Activated CD8-positive, alpha-beta T cell treated with anti-CD3 and anti-CD28 coated beads for 36 hours (primary cell): ENCODE data around the gene HTR3C. TPM values are rescaled to one million over a fixed set of nuclear protein-coding genes. Genes with fewer than 3 reads are reported as not detected.
A peak's percentile ranks its signal among the peaks of the same experiment; 100 is the strongest.

Experiments used
- ATAC-seq: fragments of 200-7000 bp; cut with Tn5 transposase; one replicate; pipeline ENCODE4 v1.10.0; 2021; ENCODE audit warnings: mild to moderate bottlenecking, moderate library complexity
- CTCF ChIA-PET: fragments of 350-600 bp; sonication (Branson Sonifier 250); formaldehyde crosslinking; loops from one replicate; lab custom pipeline; 2021; ENCODE audit warnings: antibody characterized with exemption; lab: Charles Lee
- POLR2A ChIA-PET: fragments of 350-600 bp; sonication (Branson Sonifier 250); formaldehyde crosslinking; loops from one replicate; lab custom pipeline; 2021; ENCODE audit warnings: antibody characterized with exemption; lab: Charles Lee
- DNase-seq: peaks from one replicate; pipeline ENCODE4 v3.0.0-alpha.2; 2020
- H3K27ac Mint-ChIP-seq: one replicate; pipeline ENCODE4 v1.8.0; 2021; ENCODE audit warnings: mild to moderate bottlenecking, mixed read lengths
- H3K27me3 Mint-ChIP-seq: one replicate; pipeline ENCODE4 v1.8.0; 2021; ENCODE audit warnings: mixed read lengths
- H3K36me3 Mint-ChIP-seq: one replicate; pipeline ENCODE4 v1.8.0; 2021; ENCODE audit warnings: low read depth, mixed read lengths
- H3K4me1 Mint-ChIP-seq: one replicate; pipeline ENCODE4 v1.8.0; 2021; ENCODE audit warnings: low read depth, mixed read lengths
- H3K4me3 Mint-ChIP-seq: one replicate; pipeline ENCODE4 v1.8.0; 2021; ENCODE audit warnings: mild to moderate bottlenecking, moderate library complexity, mixed read lengths
- H3K9me3 Mint-ChIP-seq: one replicate; pipeline ENCODE4 v1.8.0; 2021; ENCODE audit warnings: mixed read lengths
- intact Hi-C: fragments of 100-400 bp; cut with micrococcal nuclease; formaldehyde crosslinking; loops from one replicate; pipeline ENCODE4 v1.10.0; 2022
- total RNA-seq, 2 experiments: library from RNA; stranded (reverse); gene quantifications; one replicate each; pipeline ENCODE4 v1.2.3, GENCODE V29; 2021
- TF ChIP-seq, protein P1 (sequence below): fragments of 200-600 bp; IDR thresholded peaks from one replicate; pipeline ENCODE4 v1.8.0; 2022; ENCODE audit warnings: antibody characterized with exemption, mild to moderate bottlenecking

HTR3C gene
- total RNA-seq, 2 experiments from 2014 or later = not detected

DNA sequence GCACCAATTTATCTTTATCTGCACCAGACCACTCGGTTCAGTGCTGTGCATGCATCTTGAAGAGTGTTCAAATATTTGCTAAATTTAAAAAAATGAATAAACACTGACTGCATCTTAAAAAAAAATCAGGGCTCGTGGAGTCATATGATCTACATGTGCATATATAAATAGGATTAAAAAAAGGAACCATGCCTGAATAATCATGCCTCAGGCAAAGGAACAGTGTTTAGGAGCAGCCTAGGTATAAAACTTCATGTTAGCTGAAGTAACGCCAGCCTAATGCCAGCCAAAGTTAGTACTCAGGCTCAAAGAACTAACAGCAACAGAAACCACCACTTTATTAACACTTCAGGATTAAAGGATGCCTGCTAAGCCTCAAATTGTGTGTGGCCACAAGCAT is 44.7 kb upstream of the HTR3C start:
- TF ChIP-seq, protein P1, sequence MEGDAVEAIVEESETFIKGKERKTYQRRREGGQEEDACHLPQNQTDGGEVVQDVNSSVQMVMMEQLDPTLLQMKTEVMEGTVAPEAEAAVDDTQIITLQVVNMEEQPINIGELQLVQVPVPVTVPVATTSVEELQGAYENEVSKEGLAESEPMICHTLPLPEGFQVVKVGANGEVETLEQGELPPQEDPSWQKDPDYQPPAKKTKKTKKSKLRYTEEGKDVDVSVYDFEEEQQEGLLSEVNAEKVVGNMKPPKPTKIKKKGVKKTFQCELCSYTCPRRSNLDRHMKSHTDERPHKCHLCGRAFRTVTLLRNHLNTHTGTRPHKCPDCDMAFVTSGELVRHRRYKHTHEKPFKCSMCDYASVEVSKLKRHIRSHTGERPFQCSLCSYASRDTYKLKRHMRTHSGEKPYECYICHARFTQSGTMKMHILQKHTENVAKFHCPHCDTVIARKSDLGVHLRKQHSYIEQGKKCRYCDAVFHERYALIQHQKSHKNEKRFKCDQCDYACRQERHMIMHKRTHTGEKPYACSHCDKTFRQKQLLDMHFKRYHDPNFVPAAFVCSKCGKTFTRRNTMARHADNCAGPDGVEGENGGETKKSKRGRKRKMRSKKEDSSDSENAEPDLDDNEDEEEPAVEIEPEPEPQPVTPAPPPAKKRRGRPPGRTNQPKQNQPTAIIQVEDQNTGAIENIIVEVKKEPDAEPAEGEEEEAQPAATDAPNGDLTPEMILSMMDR = no peak
- H3K9me3 Mint-ChIP-seq = no peaks in the 10 kb centered on the region
- ATAC-seq (no peak), DNase-seq (no peak)
- intact Hi-C loops = no loop called here
- H3K27me3 Mint-ChIP-seq = no peaks in the 10 kb centered on the region
- peaks cover 12% of the 10 kb centered on the region for H3K36me3 Mint-ChIP-seq
- H3K4me1 Mint-ChIP-seq = peaks cover 11% of the 10 kb centered on the region
- ChIA-PET CTCF (interaction anchor here (0.7 to 1.7 kb wide), 3 partner anchors 63 to 247 kb away, joined by 3 read pairs; no protein-coding TSS in a partner anchor), POLR2A (interaction anchor here (1.0 to 1.2 kb wide), 2 partner anchors 126 to 165 kb away, joined by 3 to 4 read pairs; partner anchors contain the start of gene EIF2B5)
- no peak overlapping the region for H3K4me3 Mint-ChIP-seq
- no peak overlapping the region for H3K27ac Mint-ChIP-seq

GRCh38 chr3:184011230-184011876 is 41.5 kb upstream of the HTR3C start:
- Mint-ChIP-seq H3K36me3 (peaks cover 14% of the 10 kb centered on the region), H3K4me3 (no peak overlapping the region), H3K27ac (no peak overlapping the region), H3K9me3 (no peaks in the 10 kb centered on the region), H3K4me1 (peaks cover 12% of the 10 kb centered on the region), H3K27me3 (no peaks in the 10 kb centered on the region)
- ChIA-PET CTCF (interaction anchor here (1.2 kb wide), 1 partner anchor 29 kb away, joined by 3 read pairs; no protein-coding TSS in a partner anchor), POLR2A (interaction anchor here (0.6 kb wide), 1 partner anchor 519 kb away, joined by 3 read pairs; no protein-coding TSS in a partner anchor)
- ATAC-seq (no peak), DNase-seq (no peak)
- intact Hi-C loops = no loop called here
- TF ChIP-seq, protein P1 = no peak

DNA sequence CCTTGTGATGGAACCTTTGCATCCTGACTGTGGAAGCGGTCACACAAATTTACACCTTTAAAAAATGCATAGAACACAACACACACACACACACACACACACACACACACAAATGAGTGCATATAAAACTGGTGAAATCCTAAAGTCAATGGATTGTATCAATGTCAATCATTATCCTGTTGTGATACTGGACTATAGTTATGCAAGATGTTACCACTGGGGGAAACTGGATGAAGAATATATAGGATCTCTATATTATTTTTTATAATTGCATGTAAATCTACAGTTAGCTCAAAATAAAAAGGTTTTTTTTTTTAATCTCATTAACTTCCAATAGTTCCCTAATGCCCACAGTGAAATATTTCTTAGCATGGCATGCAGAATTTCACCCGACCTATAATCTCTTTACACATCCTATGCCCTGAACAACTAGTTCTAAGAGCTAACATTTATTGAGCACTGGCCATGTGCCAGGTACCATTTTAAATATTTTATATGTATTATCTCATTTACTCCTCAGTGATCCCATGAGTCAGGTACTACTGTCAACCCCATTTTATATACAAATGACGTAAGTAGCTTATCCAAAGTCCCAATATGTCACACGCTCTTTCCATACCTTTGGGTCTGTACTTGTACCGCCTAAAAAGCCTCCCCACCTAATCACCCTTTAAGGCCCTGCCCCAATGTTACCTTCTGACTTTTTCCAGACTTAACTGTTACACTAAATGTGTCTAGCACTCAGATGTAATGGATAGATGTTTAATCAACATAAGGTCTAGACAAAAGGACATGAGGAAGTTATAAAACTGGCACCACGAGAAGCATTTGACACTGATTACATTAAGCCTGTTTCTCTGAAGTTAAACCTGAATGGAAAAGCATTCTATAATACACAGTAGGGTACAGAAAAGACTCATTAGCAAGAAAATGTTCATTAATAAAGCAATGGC is 40.6 kb upstream of the HTR3C start:
- intact Hi-C loops = no loop called here
- POLR2A ChIA-PET = interaction anchor here (0.6 kb wide), 1 partner anchor 520 kb away, joined by 3 read pairs; no protein-coding TSS in a partner anchor
- ATAC-seq = no peak

GRCh38 chr3:184015381-184016019 is 37.3 kb upstream of the HTR3C start:
- intact Hi-C loops = loop anchor here (5.0 kb wide), 1 partner anchor 118 kb away; no protein-coding TSS in a partner anchor
- peaks cover 20% of the 10 kb centered on the region for H3K4me1 Mint-ChIP-seq
- ATAC-seq (no peak), DNase-seq (no peak)
- H3K27ac Mint-ChIP-seq = no peak overlapping the region
- H3K4me3 Mint-ChIP-seq = peak overlapping the region; percentile 94
- no peaks in the 10 kb centered on the region for H3K9me3 Mint-ChIP-seq
- peaks cover 4% of the 10 kb centered on the region for H3K27me3 Mint-ChIP-seq
- TF ChIP-seq, protein P1 = no peak
- H3K36me3 Mint-ChIP-seq = peaks cover 12% of the 10 kb centered on the region
- POLR2A ChIA-PET = interaction anchor here (1.5 kb wide), 1 partner anchor 234 kb away, joined by 4 read pairs; the partner anchor contains the start of gene EEF1AKMT4
- CTCF ChIA-PET = interaction anchor here (0.9 to 2.4 kb wide), 11 partner anchors 9 to 234 kb away, joined by 3 to 8 read pairs (median 4); partner anchors contain the start of genes EEF1AKMT4 and PARL

More for the DNA sequence above, 40.6 kb upstream of the HTR3C start:
- CTCF ChIA-PET = interaction anchor here (0.7 to 1.2 kb wide), 2 partner anchors 28 to 128 kb away, joined by 3 read pairs; partner anchors contain the start of gene PARL
- no peak for DNase-seq
- Mint-ChIP-seq H3K36me3 (peaks cover 14% of the 10 kb centered on the region), H3K27me3 (no peaks in the 10 kb centered on the region), H3K27ac (no peak overlapping the region), H3K4me3 (no peak overlapping the region), H3K4me1 (peaks cover 15% of the 10 kb centered on the region), H3K9me3 (no peaks in the 10 kb centered on the region)
- TF ChIP-seq, protein P1 = no peak
